DMS 273 (cell line): ENCODE results near the gene POLA1.
"Not testable (repeated sequence)": the region's sequence is repeated elsewhere in the genome, so short reads cannot be mapped to it uniquely, and the experiment has no call there.

Source experiments
- DNase-seq: peaks from one replicate; lab custom pipeline; 2025; ENCODE audit not compliant: unreplicated experiment; lab: John Stamatoyannopoulos, UW

Gene POLA1, protein sequence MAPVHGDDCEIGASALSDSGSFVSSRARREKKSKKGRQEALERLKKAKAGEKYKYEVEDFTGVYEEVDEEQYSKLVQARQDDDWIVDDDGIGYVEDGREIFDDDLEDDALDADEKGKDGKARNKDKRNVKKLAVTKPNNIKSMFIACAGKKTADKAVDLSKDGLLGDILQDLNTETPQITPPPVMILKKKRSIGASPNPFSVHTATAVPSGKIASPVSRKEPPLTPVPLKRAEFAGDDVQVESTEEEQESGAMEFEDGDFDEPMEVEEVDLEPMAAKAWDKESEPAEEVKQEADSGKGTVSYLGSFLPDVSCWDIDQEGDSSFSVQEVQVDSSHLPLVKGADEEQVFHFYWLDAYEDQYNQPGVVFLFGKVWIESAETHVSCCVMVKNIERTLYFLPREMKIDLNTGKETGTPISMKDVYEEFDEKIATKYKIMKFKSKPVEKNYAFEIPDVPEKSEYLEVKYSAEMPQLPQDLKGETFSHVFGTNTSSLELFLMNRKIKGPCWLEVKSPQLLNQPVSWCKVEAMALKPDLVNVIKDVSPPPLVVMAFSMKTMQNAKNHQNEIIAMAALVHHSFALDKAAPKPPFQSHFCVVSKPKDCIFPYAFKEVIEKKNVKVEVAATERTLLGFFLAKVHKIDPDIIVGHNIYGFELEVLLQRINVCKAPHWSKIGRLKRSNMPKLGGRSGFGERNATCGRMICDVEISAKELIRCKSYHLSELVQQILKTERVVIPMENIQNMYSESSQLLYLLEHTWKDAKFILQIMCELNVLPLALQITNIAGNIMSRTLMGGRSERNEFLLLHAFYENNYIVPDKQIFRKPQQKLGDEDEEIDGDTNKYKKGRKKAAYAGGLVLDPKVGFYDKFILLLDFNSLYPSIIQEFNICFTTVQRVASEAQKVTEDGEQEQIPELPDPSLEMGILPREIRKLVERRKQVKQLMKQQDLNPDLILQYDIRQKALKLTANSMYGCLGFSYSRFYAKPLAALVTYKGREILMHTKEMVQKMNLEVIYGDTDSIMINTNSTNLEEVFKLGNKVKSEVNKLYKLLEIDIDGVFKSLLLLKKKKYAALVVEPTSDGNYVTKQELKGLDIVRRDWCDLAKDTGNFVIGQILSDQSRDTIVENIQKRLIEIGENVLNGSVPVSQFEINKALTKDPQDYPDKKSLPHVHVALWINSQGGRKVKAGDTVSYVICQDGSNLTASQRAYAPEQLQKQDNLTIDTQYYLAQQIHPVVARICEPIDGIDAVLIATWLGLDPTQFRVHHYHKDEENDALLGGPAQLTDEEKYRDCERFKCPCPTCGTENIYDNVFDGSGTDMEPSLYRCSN (N-terminal part only)

DNA sequence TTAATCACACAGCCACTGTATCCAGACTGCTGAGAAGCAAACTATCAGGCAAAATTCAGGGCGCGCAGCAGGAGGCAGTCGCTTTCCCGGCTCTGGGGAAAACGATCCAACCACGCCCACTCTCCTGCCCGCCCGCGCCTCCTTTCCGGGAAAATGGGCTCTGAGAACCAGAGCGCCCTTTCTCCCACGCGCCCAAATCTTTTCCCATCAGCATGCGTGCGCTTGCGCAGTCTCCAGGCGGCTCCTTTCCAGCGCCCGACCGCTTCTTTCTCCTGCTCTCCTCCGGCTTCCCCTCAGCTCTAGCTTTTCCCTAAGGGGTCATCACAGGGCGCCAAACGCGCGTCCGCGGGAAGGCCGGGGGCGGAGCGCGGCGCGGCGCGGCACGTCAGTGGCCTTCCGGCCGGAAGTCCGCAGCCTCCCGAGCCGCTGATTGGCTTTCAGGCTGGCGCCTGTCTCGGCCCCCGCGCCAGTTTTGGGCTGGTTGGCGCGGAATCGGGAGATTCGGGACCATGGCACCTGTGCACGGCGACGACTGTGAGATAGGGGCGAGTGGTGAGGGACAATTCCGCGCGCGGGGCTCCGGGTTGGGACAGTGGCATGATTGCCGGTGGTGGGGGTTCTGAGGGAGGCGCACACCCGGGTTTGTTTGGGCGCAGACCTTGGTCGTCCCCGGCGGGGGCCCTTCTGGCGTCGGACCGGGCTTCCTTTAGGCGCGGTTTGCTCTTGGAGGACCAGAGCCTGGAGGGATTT, at the start of gene POLA1:
POLA1 (plus strand) TSS at position 466 of the 750 bp plus-strand sequence; CDS start at position 510, 44 bp downstream.
- DNase-seq: peak; percentile 99

DNA sequence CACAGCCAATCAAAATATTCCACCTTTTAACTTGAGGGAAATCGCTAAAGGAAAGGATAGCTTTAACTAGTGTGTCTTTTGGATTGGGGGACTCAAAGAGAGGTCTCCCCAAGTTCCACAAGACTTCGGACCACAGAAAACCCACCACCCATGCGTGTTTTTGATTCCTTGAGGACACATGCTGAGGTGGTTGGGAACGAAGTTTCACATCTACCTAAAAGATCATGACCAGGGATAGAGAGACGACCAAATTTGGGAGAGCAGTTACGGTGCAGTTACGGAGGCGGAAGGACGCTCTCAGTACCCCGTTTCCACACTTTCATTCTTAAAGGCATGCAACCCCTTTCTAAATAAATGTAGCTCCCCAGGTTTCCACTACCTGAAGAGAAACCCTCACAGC, 47.7 kb upstream of the POLA1 start:
- DNase-seq: no peak

DNA sequence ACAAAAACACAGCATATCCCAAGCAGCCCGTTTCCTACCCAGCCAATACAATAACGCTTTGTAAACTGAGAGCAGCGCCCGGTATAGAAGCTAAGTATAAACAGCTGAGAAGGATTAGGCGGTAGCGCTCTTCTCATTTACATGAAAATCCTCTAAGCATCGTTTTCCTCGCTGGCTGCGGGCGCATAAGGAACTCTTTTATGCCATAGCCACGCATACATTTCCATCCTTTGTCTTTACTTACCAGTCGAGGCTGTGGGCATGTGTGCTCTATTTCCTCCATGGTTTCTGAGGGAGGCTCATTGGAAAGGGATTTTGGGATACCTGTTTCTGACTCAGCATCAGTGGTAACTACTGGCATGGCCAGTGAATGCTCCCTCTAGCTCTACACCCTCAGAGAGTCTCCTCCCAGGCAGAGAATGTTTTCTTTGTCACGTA, 47.0 kb upstream of the POLA1 start:
- peak; percentile 76 for DNase-seq

DNA sequence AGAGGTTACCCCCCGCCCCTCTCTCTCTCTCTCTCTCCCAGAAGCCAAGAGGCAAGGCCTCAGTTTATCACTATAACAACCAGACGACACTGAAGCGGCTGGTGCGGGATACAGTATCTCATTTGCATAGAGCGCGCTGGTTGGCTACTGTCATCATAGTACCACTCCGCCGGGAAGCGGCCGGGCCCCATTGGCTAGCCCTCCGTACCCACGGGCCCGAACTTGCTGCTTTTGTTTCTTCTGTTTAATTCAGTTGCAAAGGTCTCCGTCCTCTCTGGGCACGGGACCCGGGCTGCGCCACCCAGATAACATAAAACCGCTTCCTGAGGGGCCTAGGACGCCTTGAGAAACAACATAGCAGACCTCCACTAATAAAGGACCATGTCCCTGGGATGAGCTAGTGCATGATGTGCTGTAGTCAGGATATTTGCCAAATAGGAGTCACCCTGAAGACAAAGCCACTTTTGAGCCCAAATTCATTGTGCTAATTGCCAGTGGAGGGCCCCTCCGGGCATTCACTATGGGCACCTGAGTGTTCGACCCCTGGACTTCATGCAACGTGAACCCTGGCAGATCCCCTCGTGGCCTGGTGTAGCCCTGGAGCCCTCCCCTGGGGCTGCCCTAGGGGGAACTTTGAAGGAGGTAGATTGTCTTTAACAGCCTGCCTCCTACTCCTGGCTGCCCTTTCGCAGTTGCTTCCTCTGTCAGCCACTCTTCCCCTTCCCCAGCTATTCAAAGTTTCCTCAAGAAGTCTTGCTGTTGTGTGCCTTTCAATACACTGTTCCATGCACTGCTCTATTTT, 46.3 kb upstream of the POLA1 start, which contains the start of gene PCYT1B:
PCYT1B (minus strand) TSS at position 91 of the 802 bp plus-strand sequence. CDS start 242 bp downstream, outside the sequence.
- peak; percentile 95 for DNase-seq

DNA sequence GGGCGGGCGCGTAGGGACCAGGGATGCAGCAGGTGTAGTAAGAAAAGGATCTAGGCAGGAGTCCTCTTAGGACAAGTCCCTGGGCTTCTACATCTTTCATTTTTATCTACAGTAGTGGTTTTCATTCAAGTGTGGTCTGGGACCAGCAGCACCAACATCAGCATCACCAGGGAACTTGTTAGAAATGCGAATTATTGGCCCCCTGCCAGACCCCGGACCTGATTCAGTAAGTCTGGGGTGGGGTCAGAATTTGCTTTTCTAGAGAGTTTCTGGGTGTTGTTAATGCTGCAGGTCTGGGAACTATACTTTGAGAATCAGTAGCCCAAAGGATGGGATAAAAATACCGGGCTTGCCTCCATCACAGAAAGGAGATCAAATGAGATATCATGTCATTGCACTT, 45.2 kb upstream of the POLA1 start:
- peak; percentile 16 for DNase-seq

DNA sequence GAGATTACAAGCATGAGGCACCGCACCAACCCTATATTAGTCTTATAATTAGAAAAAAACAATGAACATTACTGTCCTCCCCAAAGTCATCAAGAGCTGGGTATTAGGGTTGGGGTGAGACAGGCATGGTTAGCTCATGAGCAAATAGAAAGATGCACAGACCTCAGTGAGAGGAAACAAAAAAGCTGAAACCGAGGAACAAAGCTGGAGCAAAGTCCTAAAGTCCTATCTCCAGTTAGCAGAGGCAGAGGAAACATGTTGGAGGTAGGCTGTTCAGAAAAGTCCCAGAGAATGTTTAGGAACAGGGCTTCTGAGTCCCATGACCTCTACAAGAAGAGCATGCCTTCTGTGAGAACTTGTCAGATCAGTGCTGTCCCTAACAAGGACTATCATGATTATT, 41.9 kb upstream of the POLA1 start:
- DNase-seq: no peak

DNA sequence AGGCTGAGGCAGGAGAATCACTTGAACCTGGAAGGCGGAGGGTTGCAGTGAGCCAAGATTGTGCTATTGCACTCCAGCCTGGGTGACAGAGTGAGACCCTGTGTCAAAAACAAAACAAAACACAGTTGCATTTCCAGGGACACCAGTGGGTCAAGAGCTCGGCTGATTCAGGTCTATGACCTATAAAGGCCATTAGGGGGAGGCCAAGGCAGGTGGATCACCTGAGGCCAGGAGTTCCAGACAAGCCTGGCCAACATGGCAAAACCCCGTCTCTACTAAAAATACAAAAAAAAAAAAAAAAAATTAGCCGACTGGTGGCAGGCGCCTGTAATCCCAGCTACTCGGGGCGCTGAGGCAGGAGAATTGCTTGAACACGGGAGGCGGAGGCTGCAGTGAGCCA, 38.0 kb upstream of the POLA1 start:
- DNase-seq: not testable (repeated sequence)

DNA sequence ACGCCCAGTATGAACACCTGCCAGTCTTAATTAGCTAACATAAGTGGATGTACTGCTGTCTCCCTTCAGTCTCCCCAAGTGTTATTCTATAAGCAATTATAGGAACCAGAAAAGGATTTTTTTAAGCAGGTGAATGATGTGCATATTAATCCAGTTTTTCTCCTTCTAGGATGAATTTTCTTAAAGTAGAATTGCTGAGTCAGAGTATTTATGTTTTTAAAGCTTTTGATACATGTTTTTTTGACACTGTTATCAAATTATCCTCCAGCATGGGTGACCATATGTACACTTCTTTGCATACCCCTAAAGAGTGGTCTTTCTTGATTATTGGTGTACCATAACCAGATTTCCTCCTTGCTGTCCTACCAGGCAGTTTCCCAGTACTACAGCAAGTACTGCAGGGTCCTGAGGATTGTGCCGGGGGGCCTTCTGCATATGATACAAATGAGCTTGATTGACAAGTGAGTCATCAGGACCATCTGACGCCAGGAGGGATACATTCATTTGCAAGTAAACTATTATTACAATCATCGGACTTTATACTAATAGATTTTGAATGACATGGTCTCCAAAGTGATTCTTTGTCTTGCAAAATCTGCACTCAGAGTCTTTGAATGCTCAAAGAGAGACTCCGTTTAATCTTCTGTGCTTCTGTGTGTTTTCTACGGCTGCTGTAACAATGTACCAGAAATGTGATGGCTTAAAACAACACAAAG, 35.9 kb upstream of the POLA1 start:
- DNase-seq: peak; percentile 25

DNA sequence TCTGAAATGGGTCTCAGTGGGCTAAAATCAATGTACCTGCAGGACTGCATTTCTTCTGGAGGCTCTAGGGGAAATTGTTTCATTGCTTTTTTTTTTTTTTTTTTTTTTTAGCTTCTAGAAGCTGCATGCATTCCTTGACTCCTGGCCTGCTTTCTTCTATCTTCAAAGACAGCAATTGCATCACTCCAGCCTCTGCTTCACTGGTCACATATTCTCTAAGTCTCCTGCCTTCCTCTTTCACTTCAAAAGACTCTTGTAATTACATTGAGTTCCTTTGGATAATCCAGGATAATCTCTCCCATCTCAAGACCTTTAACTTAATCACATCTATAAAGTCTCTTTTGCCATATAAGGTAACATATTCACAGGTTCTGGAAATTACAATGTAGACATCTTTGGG, 35.3 kb upstream of the POLA1 start:
- DNase-seq: no peak

DNA sequence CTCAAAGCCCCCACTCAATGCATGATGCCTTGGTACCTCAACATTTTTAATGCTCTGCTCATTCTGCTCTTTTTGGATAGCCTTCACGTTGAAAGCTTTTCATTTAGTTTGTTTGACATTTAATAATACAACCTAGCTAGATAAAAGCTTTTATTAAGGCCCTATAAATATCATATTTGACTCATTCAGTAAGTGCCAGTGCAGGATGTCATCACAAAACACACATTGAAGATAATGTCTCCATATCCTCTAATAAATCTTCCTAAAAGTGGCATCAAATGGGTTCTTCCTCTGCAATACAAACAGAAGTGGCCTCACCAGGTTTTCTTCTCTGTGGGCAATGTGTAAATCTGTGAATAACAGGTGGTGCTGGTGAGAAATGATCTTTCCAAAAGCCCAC, 34.6 kb upstream of the POLA1 start:
- DNase-seq: no peak

DNA sequence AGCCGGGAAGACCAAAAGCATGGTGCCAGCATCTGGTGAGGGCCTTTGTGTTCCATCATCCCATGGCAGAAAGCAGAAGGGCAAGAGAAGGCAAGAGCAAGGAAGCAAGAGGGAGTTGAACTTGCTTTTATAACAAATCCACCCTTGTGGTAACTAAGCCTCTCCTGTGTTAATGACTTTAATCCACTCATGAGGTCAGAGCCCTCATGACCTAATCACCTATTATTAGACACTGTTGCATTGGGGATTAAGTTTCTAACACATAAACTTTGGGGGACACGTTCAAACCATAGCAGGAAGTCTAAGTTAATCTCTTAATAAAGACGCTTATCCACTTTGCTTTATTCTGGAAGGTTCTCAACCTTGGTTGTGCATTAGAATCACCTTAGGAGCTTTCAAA, 34.1 kb upstream of the POLA1 start:
- DNase-seq: no peak

DNA sequence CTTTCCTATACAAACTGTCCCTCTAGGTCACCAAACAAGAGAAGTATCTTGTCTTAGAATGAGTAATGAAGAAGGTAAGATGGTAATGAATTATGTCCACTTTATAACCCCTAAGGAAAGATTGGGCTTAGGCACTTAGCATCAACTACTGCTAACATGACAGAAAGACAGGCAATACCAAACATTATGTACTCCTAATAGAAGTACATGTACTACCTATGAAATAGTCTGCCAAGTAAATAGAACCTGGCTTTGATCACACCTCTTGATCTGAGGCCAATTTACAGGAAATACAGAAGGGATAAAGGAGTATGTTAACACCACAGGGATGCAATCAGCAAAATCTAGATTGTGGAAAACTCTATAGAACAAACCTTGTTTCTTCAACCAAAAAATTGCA, 32.4 kb upstream of the POLA1 start:
- no peak for DNase-seq

DNA sequence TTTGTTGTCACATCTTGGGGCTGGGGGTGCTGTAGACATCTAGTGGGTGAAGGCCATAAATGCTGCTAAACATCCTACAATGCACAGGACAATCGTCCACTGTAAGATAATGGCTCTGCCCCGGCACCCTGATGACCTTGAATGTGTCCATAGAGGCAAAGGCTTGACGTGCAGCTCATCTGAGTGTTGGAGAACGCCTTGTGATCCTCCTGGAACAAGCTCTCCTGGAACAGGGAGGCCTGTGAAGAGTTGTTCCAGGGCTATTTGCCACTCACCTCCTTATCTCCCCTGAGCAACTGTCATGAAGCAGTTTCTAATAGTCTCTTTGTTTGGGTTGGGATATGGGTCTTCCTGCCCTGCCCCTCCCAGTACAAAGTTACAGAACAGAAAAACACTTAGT, 31.4 kb upstream of the POLA1 start:
- DNase-seq: no peak

DNA sequence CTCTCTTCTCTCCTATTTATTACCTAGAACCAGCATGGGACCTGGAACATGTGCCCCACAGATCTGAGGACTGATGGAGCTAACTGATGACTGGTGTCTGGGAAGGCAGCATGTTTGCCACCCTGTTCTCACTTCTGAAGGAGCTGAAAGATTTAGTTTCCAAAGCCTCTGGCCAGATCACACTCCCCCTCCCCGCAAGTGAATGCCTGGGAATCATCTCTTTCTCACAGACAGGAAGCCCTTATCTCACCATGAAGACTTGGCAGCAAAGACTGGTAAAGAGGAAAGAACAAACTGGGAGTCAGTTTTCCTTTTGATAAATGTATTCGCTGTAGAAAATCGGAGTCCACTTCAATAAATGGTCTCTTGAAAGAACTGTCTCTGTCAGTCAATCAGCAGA, 25.6 kb upstream of the POLA1 start:
- DNase-seq: no peak

DNA sequence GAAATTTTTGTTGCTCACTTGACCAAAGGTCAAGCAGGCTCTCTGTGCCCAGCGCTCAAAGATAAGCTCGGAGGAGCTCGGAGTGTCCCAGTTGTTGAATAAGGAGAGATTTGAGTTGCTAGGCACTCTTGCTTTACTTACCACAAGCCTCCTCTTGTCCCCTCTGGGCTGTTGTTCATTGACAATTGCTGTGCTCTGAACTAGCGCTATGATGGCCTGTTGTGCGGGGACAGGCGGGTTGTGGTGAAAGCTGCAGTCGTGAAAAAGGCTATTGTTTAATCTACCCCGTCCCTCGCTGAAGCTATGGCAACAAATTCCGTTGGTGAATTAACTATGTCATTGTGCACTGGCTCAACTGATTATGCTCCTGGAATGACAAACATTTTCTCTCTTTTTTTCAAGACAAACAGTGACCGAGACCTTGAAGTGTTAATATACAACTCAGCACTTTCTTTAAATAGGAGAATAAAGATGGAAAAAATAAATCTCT, 21.0 kb upstream of the POLA1 start:
- no peak for DNase-seq

DNA sequence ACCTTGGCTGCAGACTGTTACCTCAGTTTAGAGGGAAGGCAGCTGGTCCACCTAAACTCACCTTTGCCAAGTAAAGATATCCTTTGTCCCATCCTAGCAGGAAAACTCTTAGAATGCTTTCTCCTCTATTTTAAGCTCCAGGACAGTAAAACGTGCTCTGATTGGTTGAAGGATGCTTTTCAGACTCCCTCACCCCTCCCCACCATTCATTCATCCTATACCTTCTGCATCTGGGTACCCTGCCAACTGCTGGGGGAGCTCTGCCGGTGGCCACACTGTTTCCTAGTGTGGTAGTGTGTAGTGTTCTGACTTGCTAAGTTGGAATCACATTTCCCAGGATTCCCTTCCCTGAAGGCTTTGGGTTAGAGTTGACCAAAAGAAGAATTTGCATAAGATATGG, 20.3 kb upstream of the POLA1 start:
- DNase-seq: no peak

DNA sequence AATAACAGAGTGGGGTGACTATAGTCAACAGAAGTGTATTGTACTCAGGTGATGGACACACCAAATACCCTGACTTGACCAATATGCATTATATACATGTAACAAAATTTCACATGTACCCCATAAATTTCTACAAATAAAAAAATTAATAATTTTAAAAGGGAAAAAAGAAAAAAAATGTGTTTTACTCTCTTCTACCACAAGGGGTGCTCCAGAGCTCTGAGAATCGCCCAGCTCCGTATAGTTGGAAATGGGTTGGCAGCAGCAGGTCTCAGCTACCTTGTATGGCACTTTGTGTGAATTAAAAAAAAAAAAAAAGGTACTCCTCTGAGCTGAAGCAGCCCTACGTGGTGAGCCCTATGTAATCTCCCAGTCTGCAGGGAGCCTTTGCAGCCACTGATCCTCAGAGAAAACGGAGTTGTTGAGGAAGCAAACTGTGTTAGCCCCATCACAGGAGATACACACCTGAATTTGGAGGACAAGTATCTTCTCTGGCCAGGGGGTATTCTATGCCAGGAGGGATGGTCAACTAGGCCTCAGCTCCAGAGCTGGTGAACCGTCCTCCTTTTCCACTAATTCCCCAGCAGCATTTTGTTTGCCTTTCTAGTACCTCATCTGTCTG, 17.2 kb upstream of the POLA1 start:
- peak; percentile 61 for DNase-seq

DNA sequence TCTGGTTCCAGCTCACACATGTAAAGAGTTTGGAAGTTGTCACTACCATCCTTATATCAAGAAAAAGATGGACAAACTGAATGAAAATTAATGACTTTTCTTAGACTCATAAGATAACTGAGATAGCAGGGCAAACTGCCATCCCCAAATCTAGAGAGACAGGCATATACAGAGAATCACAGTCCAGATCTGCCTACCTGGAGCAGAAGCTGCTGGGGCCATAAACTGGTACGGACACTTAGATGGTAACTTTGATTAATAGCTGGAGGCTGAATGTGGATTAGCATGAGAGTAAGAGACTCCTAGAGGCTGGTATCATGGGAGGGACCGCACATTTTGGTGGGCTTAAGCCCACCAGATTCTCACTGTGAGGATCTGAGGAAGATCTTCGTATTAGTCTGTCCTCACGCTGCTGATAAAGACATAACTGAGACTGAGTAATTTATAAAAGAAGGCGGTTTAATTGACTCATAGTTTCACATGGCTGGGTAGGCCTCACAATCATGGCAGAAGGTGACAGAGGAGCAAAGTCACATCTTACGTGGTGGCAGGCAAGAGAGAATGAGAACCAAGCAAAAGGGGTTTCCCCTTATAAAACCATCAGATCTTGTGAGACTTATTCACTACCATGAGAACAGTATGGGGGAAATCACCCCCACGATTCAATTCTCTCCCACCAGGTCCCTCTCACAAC, 10.8 kb upstream of the POLA1 start:
- no peak for DNase-seq
